H9 (cell line): ENCODE measurements around the gene CCL26. TPM values are rescaled to one million over a fixed set of nuclear protein-coding genes. Genes with fewer than 3 reads are reported as not detected.

ENCODE experiments used
- DNase-seq: peaks from one replicate; pipeline ENCODE4 v3.0.0-alpha.2; 2017
- H2AFZ ChIP-seq: one replicate; pipeline ENCODE4 v1.6.1; 2013; ENCODE audit warnings: mild to moderate bottlenecking, low read length, control low read depth, moderate library complexity
- H2AK5ac ChIP-seq: 2 replicates; pipeline ENCODE4 v1.6.1; 2013; ENCODE audit warnings: low read length, control low read depth, mixed read lengths; ENCODE audit not compliant: insufficient read length
- H2BK120ac ChIP-seq: one replicate; pipeline ENCODE4 v1.6.1; 2013; ENCODE audit warnings: low read depth, mild to moderate bottlenecking, low read length, control low read depth, inconsistent platforms; ENCODE audit not compliant: poor library complexity, severe bottlenecking
- H2BK12ac ChIP-seq: 2 replicates; pipeline ENCODE4 v1.6.1; 2013; ENCODE audit warnings: low read length, control low read depth, mixed read lengths, low read depth; ENCODE audit not compliant: insufficient read length
- H2BK15ac ChIP-seq: 2 replicates; pipeline ENCODE4 v1.6.1; 2013; ENCODE audit warnings: low read depth, low read length, control low read depth
- H2BK20ac ChIP-seq: one replicate; pipeline ENCODE4 v1.6.1; 2013; ENCODE audit warnings: low read depth, mild to moderate bottlenecking, low read length, control low read depth, inconsistent platforms; ENCODE audit not compliant: poor library complexity, severe bottlenecking
- H2BK5ac ChIP-seq: 2 replicates; pipeline ENCODE4 v1.6.1; 2013; ENCODE audit warnings: low read length, control low read depth, mixed read lengths; ENCODE audit not compliant: insufficient read length
- H3K14ac ChIP-seq: 2 replicates; pipeline ENCODE4 v1.6.1; 2013; ENCODE audit warnings: low read length, control low read depth; ENCODE audit not compliant: insufficient read depth
- H3K18ac ChIP-seq: 2 replicates; pipeline ENCODE4 v1.6.1; 2013; ENCODE audit warnings: low read depth, mild to moderate bottlenecking, mixed read lengths, low read length, control low read depth; ENCODE audit not compliant: insufficient read length
- H3K23ac ChIP-seq: 2 replicates; pipeline ENCODE4 v1.6.1; 2013; ENCODE audit warnings: low read length, control low read depth, mixed read lengths, low read depth; ENCODE audit not compliant: insufficient read length
- H3K23me2 ChIP-seq: 2 replicates; pipeline ENCODE4 v1.6.1; 2013; ENCODE audit warnings: low read depth, mild to moderate bottlenecking, mixed read lengths, low read length, control low read depth; ENCODE audit not compliant: insufficient read length, poor library complexity, severe bottlenecking
- H3K27ac ChIP-seq: 2 replicates; pipeline ENCODE4 v1.5.1; 2013; ENCODE audit warnings: low read length, control low read depth, mixed read lengths, low read depth; ENCODE audit not compliant: insufficient read length
- H3K27me3 ChIP-seq: 2 replicates; pipeline ENCODE4 v1.6.1; 2013; ENCODE audit warnings: low read length, control low read depth, inconsistent platforms; ENCODE audit not compliant: insufficient read depth
- H3K4ac ChIP-seq: 2 replicates; pipeline ENCODE4 v1.6.1; 2013; ENCODE audit warnings: low read depth, mild to moderate bottlenecking, control low read depth, inconsistent platforms, low read length, moderate library complexity
- H3K4me1 ChIP-seq: 2 replicates; pipeline ENCODE4 v1.6.1; 2013; ENCODE audit warnings: low read length, control low read depth, inconsistent platforms; ENCODE audit not compliant: insufficient read depth
- H3K4me2 ChIP-seq: 2 replicates; pipeline ENCODE4 v1.6.1; 2013; ENCODE audit warnings: low read length, control low read depth, mixed read lengths; ENCODE audit not compliant: insufficient read length, insufficient read depth
- H3K56ac ChIP-seq: 2 replicates; pipeline ENCODE4 v1.6.1; 2013; ENCODE audit warnings: low read depth, mild to moderate bottlenecking, mixed read lengths, low read length, control low read depth; ENCODE audit not compliant: insufficient read length
- H3K79me1 ChIP-seq: 2 replicates; pipeline ENCODE4 v1.6.1; 2013; ENCODE audit warnings: low read depth, mild to moderate bottlenecking, moderate library complexity, low read length, control low read depth, inconsistent platforms; ENCODE audit not compliant: insufficient read depth, poor library complexity, severe bottlenecking
- H3K79me2 ChIP-seq: 2 replicates; pipeline ENCODE4 v1.6.1; 2013; ENCODE audit warnings: low read length, control low read depth, inconsistent platforms; ENCODE audit not compliant: insufficient read depth
- H3K9ac ChIP-seq: 2 replicates; pipeline ENCODE4 v1.6.1; 2013; ENCODE audit warnings: low read length, control low read depth, mixed read lengths; ENCODE audit not compliant: insufficient read length; ENCODE audit errors: extremely low read depth
- H3K9me3 ChIP-seq: one replicate; pipeline ENCODE4 v1.6.1; 2013; ENCODE audit warnings: low read depth, low read length, inconsistent platforms; ENCODE audit not compliant: control insufficient read depth
- H3T11ph ChIP-seq: one replicate; pipeline ENCODE4 v1.6.1; 2013; ENCODE audit warnings: mild to moderate bottlenecking, low read length, control low read depth, inconsistent platforms
- H4K20me1 ChIP-seq: one replicate; pipeline ENCODE4 v1.6.1; 2013; ENCODE audit not compliant: control insufficient read depth, insufficient read length, insufficient read depth
- H4K5ac ChIP-seq: 2 replicates; pipeline ENCODE4 v1.6.1; 2013; ENCODE audit warnings: low read depth, mild to moderate bottlenecking, mixed read lengths, low read length, control low read depth; ENCODE audit not compliant: insufficient read length
- H4K8ac ChIP-seq: replicated peaks from 2 replicates; pipeline ENCODE4 v1.6.1; 2013; ENCODE audit warnings: low read length, control low read depth, mixed read lengths, low read depth; ENCODE audit not compliant: insufficient read length
- H4K91ac ChIP-seq: 2 replicates; pipeline ENCODE4 v1.6.1; 2013; ENCODE audit warnings: low read depth, mild to moderate bottlenecking, moderate library complexity, mixed read lengths, low read length, control low read depth; ENCODE audit not compliant: insufficient read length
- H3K27ac Mint-ChIP-seq, 3 experiments: 2 replicates in 2 of 3; 3 replicates in 1 of 3; pipeline ENCODE4 v1.8.0; 2020 to 2021; ENCODE audit warnings: mixed read lengths in 3 of 3, mild to moderate bottlenecking in 1 of 3, moderate library complexity in 1 of 3
- H3K27me3 Mint-ChIP-seq: 2 replicates; pipeline ENCODE4 v1.8.0; 2021; ENCODE audit warnings: low read depth, mild to moderate bottlenecking, moderate library complexity, mixed read lengths
- H3K36me3 Mint-ChIP-seq, 3 experiments: 2 replicates in 2 of 3; 3 replicates in 1 of 3; pipeline ENCODE4 v1.8.0; 2020 to 2021; ENCODE audit warnings: low read depth in 3 of 3, mixed read lengths in 3 of 3; ENCODE audit not compliant: insufficient read depth in 1 of 3
- H3K4me1 Mint-ChIP-seq, 2 experiments: 2 replicates each; pipeline ENCODE4 v1.8.0; 2020; ENCODE audit warnings: mixed read lengths in 2 of 2
- H3K4me3 Mint-ChIP-seq, 2 experiments: 2 replicates in 1 of 2; 3 replicates in 1 of 2; pipeline ENCODE4 v1.8.0; 2020 to 2021; ENCODE audit warnings: mild to moderate bottlenecking in 2 of 2, mixed read lengths in 2 of 2, moderate library complexity in 1 of 2
- H3K9me3 Mint-ChIP-seq, 2 experiments: 2 replicates in 1 of 2; 3 replicates in 1 of 2; pipeline ENCODE4 v1.8.0; 2020; ENCODE audit warnings: mild to moderate bottlenecking in 2 of 2, mixed read lengths in 2 of 2, moderate library complexity in 1 of 2
- CTCF ChIP-seq: fragments of 200-600 bp; sonication (generic); conservative IDR thresholded peaks from 3 replicates; pipeline ENCODE4 v1.8.0; 2021; ENCODE audit warnings: antibody characterized with exemption, mild to moderate bottlenecking
- WGBS: extraction: QIAGEN DNeasy Blood & Tissue Kit; methylation state at CpG from one replicate; pipeline ENCODE4 v1.1.7; 2013; ENCODE audit warnings: missing lambda C conversion rate, low lambda C conversion rate, mixed read lengths; ENCODE audit not compliant: insufficient read length; ENCODE audit errors: extremely low coverage; 5-methylcytosine and 5-hydroxymethylcytosine counted together
- total RNA-seq: library from RNA; stranded (reverse); gene quantifications from 2 replicates; pipeline ENCODE4 v1.2.1, GENCODE V29; 2021

CCL26 gene
- total RNA-seq, 1 experiment from 2014 or later = 9.3 TPM

DNA sequence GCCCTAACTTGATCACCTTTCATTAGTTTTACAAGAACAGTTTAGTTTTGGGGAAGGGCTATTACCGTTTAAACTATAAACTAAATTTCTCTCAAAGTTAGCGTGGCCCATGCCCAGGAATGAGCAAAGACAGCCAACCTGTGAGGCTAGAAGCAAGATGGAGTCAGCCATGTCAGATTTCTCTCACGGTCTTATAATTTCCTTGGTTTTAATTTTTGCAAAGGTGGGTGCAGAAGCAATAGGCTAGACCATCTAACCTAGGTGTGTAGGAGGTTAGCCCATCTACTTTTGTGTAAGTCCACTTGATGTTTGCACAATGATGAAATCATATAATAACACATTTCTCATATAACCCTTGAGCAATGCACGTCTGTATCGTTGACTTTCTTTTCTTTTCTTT, 32.7 kb upstream of the CCL26 start:
- Histone ChIP-seq H4K91ac (no peak overlapping the region), H2BK12ac (no peak overlapping the region), H4K5ac (no peak overlapping the region), H3K9me3 (no peaks in the 10 kb centered on the region), H4K8ac (no peak overlapping the region), H3K79me1 (no peaks in the 10 kb centered on the region), H2BK15ac (no peak overlapping the region), H3T11ph (no peak overlapping the region), H3K9ac (no peak overlapping the region), H3K27me3 (no peaks in the 10 kb centered on the region), H2BK5ac (no peak overlapping the region), H3K4me1 (no peaks in the 10 kb centered on the region), H2BK120ac (no peak overlapping the region), H3K4ac (no peak overlapping the region), H2BK20ac (no peak overlapping the region), H2AK5ac (no peak overlapping the region), H3K79me2 (no peaks in the 10 kb centered on the region), H3K23me2 (no peaks in the 10 kb centered on the region), H2AFZ (no peak overlapping the region), H3K18ac (no peak overlapping the region), H3K4me2 (no peak overlapping the region), H3K14ac (no peak overlapping the region), H3K23ac (no peak overlapping the region), H3K27ac (no peak overlapping the region), H3K56ac (no peak overlapping the region), H4K20me1 (no peaks in the 10 kb centered on the region)
- no CpG with 5 or more reads among the region's 5 CpGs for WGBS
- peaks cover 15 to 19% of the 10 kb centered on the region in 2 experiments for H3K9me3 Mint-ChIP-seq
- peaks cover 3% of the 10 kb centered on the region for H3K27me3 Mint-ChIP-seq
- no peaks in the 10 kb centered on the region; a peak in 1 of 4 replicates for H3K4me1 Mint-ChIP-seq
- H3K4me3 Mint-ChIP-seq = no peak overlapping the region
- 0 out of 7 replicates have a peak overlapping the region, but pooled peaks of 1 of the 3 experiments have one; percentile 35 for H3K27ac Mint-ChIP-seq
- no peak for DNase-seq
- no peak for TF ChIP-seq CTCF
- peaks cover 4 to 11% (median 6%) of the 10 kb centered on the region in 3 experiments; a peak in 6 of 7 replicates for H3K36me3 Mint-ChIP-seq
